MM.1S (cell line): ENCODE results near the gene SLC25A20.
"Not testable (repeated sequence)": the region's sequence is repeated elsewhere in the genome, so short reads cannot be mapped to it uniquely, and the experiment has no call there.

Experiments
- DNase-seq: peaks from one replicate; pipeline ENCODE4 v3.0.0-alpha.2; 2015
- H2AFZ ChIP-seq: fragments of 300-600 bp; sonication (generic); 2 replicates; pipeline ENCODE4 v1.6.0; 2016; ENCODE audit warnings: antibody characterized with exemption, low read length
- H3F3A ChIP-seq: fragments of 300-600 bp; sonication (generic); 2 replicates; pipeline ENCODE4 v1.6.1; 2016; ENCODE audit warnings: mild to moderate bottlenecking, antibody characterized with exemption, low read length, moderate library complexity, mixed read lengths; ENCODE audit not compliant: insufficient read depth
- H3K27ac ChIP-seq: fragments of 300-600 bp; sonication (generic); 2 replicates; pipeline ENCODE4 v1.5.1; 2016; ENCODE audit warnings: mild to moderate bottlenecking, low read length
- H3K27me3 ChIP-seq: fragments of 300-600 bp; sonication (generic); replicated peaks from 2 replicates; pipeline ENCODE4 v1.6.0; 2016; ENCODE audit warnings: low read length; ENCODE audit not compliant: insufficient read depth
- H3K36me3 ChIP-seq: fragments of 300-600 bp; sonication (generic); replicated peaks from 2 replicates; pipeline ENCODE4 v1.6.1; 2016; ENCODE audit warnings: mild to moderate bottlenecking, low read length, mixed read lengths; ENCODE audit not compliant: insufficient read depth
- H3K4me1 ChIP-seq: fragments of 300-600 bp; sonication (generic); 2 replicates; pipeline ENCODE4 v1.6.1; 2016; ENCODE audit warnings: low read length, mixed read lengths
- H3K4me2 ChIP-seq: fragments of 300-600 bp; sonication (generic); 2 replicates; pipeline ENCODE4 v1.6.0; 2016; ENCODE audit warnings: low read depth, low read length
- H3K4me3 ChIP-seq: fragments of 300-600 bp; sonication (generic); 2 replicates; pipeline ENCODE4 v1.5.1; 2016; ENCODE audit warnings: low read length, mixed read lengths
- H3K79me2 ChIP-seq: fragments of 300-600 bp; sonication (generic); 2 replicates; pipeline ENCODE4 v1.6.1; 2016; ENCODE audit warnings: mixed run types, low read length, mixed read lengths
- H3K9ac ChIP-seq: fragments of 300-600 bp; sonication (generic); 2 replicates; pipeline ENCODE4 v1.6.1; 2016; ENCODE audit warnings: low read length, mixed read lengths
- H3K9me2 ChIP-seq: fragments of 300-600 bp; sonication (generic); replicated peaks from 2 replicates; pipeline ENCODE4 v1.6.1; 2016; ENCODE audit warnings: mild to moderate bottlenecking, low read length, mixed read lengths; ENCODE audit not compliant: insufficient read depth
- H3K9me3 ChIP-seq: fragments of 300-600 bp; sonication (generic); replicated peaks from 2 replicates; pipeline ENCODE4 v1.6.1; 2016; ENCODE audit warnings: mild to moderate bottlenecking, low read length, mixed read lengths; ENCODE audit not compliant: insufficient read depth
- H4K20me1 ChIP-seq: fragments of 300-600 bp; sonication (generic); 2 replicates; pipeline ENCODE4 v1.6.1; 2016; ENCODE audit warnings: mild to moderate bottlenecking, low read length, moderate library complexity, mixed read lengths; ENCODE audit not compliant: insufficient read depth
- EZH2 ChIP-seq: fragments of 300-600 bp; sonication (generic); optimal IDR thresholded peaks from 2 replicates; pipeline ENCODE3; 2017; ENCODE audit warnings: low read depth, mild to moderate bottlenecking, antibody characterized with exemption, low read length, mixed read lengths
- EZH2phosphoT487 ChIP-seq: fragments of 300-600 bp; sonication (generic); IDR thresholded peaks from 2 replicates; pipeline ENCODE4 v1.6.1; 2018; ENCODE audit warnings: antibody characterized with exemption, low read length
- TF ChIP-seq, protein P1 (sequence below): fragments of 300-600 bp; sonication (generic); IDR thresholded peaks from 2 replicates; pipeline ENCODE4 v1.5.1; 2016; ENCODE audit warnings: antibody characterized with exemption, low read length, mixed read lengths

Gene SLC25A20

DNA sequence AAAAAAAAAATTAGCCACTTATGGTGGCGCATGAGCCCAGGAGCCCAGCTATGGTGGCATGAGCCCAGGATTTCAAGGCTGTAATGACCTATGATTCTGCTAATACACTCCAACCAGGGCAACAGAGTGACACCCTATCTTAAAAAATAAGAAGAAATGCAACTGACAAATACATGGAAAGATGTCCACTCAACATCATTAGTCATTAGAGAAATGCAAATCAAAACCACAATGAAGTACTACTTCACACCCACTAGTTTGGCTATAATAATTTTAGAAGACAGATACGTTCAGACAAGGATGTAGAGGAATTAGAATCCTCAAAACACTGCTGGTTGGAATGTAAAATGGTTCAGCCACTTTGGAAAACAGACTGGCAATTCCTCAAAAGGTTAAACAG lies 61.5 kb downstream of the SLC25A20 start:
- Histone ChIP-seq H3K4me2 (no peak overlapping the region), H4K20me1 (no peaks in the 10 kb centered on the region), H3F3A (no peaks in the 10 kb centered on the region), H3K4me1 (no peaks in the 10 kb centered on the region), H2AFZ (no peak overlapping the region), H3K36me3 (no peaks in the 10 kb centered on the region), H3K4me3 (no peak overlapping the region), H3K27ac (no peak overlapping the region), H3K9me3 (no peaks in the 10 kb centered on the region), H3K27me3 (no peaks in the 10 kb centered on the region), H3K79me2 (peaks cover 45% of the 10 kb centered on the region), H3K9ac (no peak overlapping the region), H3K9me2 (no peaks in the 10 kb centered on the region)
- no peak for DNase-seq
- TF ChIP-seq, protein P1, sequence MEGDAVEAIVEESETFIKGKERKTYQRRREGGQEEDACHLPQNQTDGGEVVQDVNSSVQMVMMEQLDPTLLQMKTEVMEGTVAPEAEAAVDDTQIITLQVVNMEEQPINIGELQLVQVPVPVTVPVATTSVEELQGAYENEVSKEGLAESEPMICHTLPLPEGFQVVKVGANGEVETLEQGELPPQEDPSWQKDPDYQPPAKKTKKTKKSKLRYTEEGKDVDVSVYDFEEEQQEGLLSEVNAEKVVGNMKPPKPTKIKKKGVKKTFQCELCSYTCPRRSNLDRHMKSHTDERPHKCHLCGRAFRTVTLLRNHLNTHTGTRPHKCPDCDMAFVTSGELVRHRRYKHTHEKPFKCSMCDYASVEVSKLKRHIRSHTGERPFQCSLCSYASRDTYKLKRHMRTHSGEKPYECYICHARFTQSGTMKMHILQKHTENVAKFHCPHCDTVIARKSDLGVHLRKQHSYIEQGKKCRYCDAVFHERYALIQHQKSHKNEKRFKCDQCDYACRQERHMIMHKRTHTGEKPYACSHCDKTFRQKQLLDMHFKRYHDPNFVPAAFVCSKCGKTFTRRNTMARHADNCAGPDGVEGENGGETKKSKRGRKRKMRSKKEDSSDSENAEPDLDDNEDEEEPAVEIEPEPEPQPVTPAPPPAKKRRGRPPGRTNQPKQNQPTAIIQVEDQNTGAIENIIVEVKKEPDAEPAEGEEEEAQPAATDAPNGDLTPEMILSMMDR = no peak
- TF ChIP-seq EZH2 = no peak
- no peak for TF ChIP-seq EZH2phosphoT487

GRCh38 chr3:48835650-48836366 lies 62.9 kb downstream of the SLC25A20 start:
- Histone ChIP-seq H3K4me3 (no peak overlapping the region), H3K9me2 (no peaks in the 10 kb centered on the region), H4K20me1 (peaks cover 3% of the 10 kb centered on the region; the same call in 1 of the 2 replicates), H3K9ac (no peak overlapping the region), H3K4me2 (no peak overlapping the region), H2AFZ (no peak overlapping the region), H3K9me3 (no peaks in the 10 kb centered on the region), H3K79me2 (peaks cover 46% of the 10 kb centered on the region), H3K4me1 (no peaks in the 10 kb centered on the region), H3K27me3 (no peaks in the 10 kb centered on the region), H3F3A (no peaks in the 10 kb centered on the region), H3K27ac (no peak overlapping the region), H3K36me3 (no peaks in the 10 kb centered on the region)
- no peak for DNase-seq
- no peak for TF ChIP-seq EZH2

DNA sequence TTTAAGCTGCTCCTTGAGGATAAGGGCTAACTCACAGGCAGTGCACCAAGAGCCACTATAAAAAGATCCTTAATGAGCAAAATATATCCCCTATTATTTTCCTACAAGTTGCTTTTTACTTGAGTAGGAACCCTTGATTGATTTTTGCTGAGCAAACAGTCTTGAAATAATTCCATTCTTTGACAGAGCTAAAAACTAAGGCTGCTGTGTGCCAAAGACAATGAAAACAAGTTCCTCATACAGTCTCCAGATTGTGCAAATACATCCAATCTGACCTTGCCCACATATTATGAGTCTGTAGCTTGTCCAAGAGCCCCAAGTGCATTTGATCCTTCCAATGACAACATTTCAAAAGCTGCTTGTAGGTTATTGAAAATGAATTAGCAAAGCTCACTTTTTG lies 66.0 kb downstream of the SLC25A20 start:
- Histone ChIP-seq H3K27me3 (no peaks in the 10 kb centered on the region), H3K4me3 (no peak overlapping the region), H3K9me3 (no peaks in the 10 kb centered on the region), H3K36me3 (no peaks in the 10 kb centered on the region), H3F3A (no peaks in the 10 kb centered on the region), H3K9ac (no peak overlapping the region), H3K79me2 (peaks cover 41% of the 10 kb centered on the region), H3K4me2 (no peak overlapping the region), H3K9me2 (no peaks in the 10 kb centered on the region), H2AFZ (no peak overlapping the region), H3K27ac (no peak overlapping the region), H3K4me1 (no peaks in the 10 kb centered on the region), H4K20me1 (peaks cover 3% of the 10 kb centered on the region; the same call in 1 of the 2 replicates)
- no peak for DNase-seq
- TF ChIP-seq, protein P1 = no peak
- TF ChIP-seq EZH2 (no peak), EZH2phosphoT487 (no peak)

- no peak for DNase-seq
- H2AFZ ChIP-seq = no peak overlapping the region
- H3K27me3 ChIP-seq = no peaks in the 10 kb centered on the region
- H3K9ac ChIP-seq = no peak overlapping the region
- H3K79me2 ChIP-seq = peaks cover 38% of the 10 kb centered on the region
- no peak overlapping the region for H3K4me3 ChIP-seq
- no peak for TF ChIP-seq EZH2
- TF ChIP-seq, protein P1 = no peak
- TF ChIP-seq EZH2phosphoT487 = no peak
- no peak overlapping the region for H3K27ac ChIP-seq
- no peaks in the 10 kb centered on the region for H3F3A ChIP-seq
- no peaks in the 10 kb centered on the region for H3K9me3 ChIP-seq
- no peak overlapping the region for H3K4me2 ChIP-seq
- H3K4me1 ChIP-seq = no peaks in the 10 kb centered on the region
- H4K20me1 ChIP-seq = peaks cover 3% of the 10 kb centered on the region; the same call in 1 of the 2 replicates
- no peaks in the 10 kb centered on the region for H3K36me3 ChIP-seq
- no peaks in the 10 kb centered on the region for H3K9me2 ChIP-seq
These were observed 68.0 kb downstream of the SLC25A20 start for GRCh38 chr3:48830715-48831114.

GRCh38 chr3:48829525-48829924 lies 69.2 kb downstream of the SLC25A20 start:
- not testable (repeated sequence) for H3K9me3 ChIP-seq, H3K4me2 ChIP-seq, H3K9ac ChIP-seq, H4K20me1 ChIP-seq, H3K9me2 ChIP-seq, H3F3A ChIP-seq, H3K27ac ChIP-seq, H3K27me3 ChIP-seq, H3K36me3 ChIP-seq, DNase-seq, H2AFZ ChIP-seq, H3K4me1 ChIP-seq, H3K4me3 ChIP-seq
- peaks cover 39% of the 10 kb centered on the region for H3K79me2 ChIP-seq
